Activated T-cell treated with anti-CD3 and anti-CD28 coated beads for 4 hours (primary cell): Measurements from ENCODE around the gene TDRD7.
"Not testable (repeated sequence)": the region's sequence is repeated elsewhere in the genome, so short reads cannot be mapped to it uniquely, and the experiment has no call there.

Source experiments
- DNase-seq: peaks from one replicate; pipeline ENCODE4 v3.0.0-alpha.2; 2020

TDRD7 gene

GRCh38 chr9:97480174-97480573, 68.3 kb downstream of the TDRD7 start:
- no peak for DNase-seq

- no peak for DNase-seq
These were observed 68.9 kb downstream of the TDRD7 start for GRCh38 chr9:97480749-97481148.

- no peak for DNase-seq
These were observed 72.2 kb downstream of the TDRD7 start for GRCh38 chr9:97484134-97484533.

GRCh38 chr9:97487107-97487506, 75.2 kb downstream of the TDRD7 start:
- DNase-seq, result no peak

GRCh38 chr9:97487861-97488260, 76.0 kb downstream of the TDRD7 start:
- DNase-seq, result no peak

- DNase-seq, result no peak
These were observed 79.5 kb downstream of the TDRD7 start for GRCh38 chr9:97491216-97491999.

- DNase-seq, result not testable (repeated sequence)
These were observed 85.9 kb downstream of the TDRD7 start for GRCh38 chr9:97497558-97498375.

GRCh38 chr9:97498846-97499245, 87.0 kb downstream of the TDRD7 start:
- not testable (repeated sequence) for DNase-seq

- no peak for DNase-seq
These were observed 88.4 kb downstream of the TDRD7 start for GRCh38 chr9:97500263-97500662.

- no peak for DNase-seq
These were observed 88.9 kb downstream of the TDRD7 start for GRCh38 chr9:97500765-97501176.

GRCh38 chr9:97501177-97501971, 89.5 kb downstream of the TDRD7 start, which contains the start of gene TMOD1:
TMOD1 (plus strand) TSS chr9:97501666; CDS start chr9:97524189, 22,523 bp downstream.
- DNase-seq, result peak; percentile 13

GRCh38 chr9:97501972-97502221, 90.0 kb downstream of the TDRD7 start:
- DNase-seq, result no peak

GRCh38 chr9:97502222-97502983, 90.5 kb downstream of the TDRD7 start:
- DNase-seq, result no peak

- DNase-seq, result no peak
These were observed 91.3 kb downstream of the TDRD7 start for GRCh38 chr9:97502984-97503861.

GRCh38 chr9:97503862-97504210, 91.9 kb downstream of the TDRD7 start:
- no peak for DNase-seq

GRCh38 chr9:97504381-97505216, 92.7 kb downstream of the TDRD7 start:
- DNase-seq, result no peak

- DNase-seq, result no peak
These were observed 93.9 kb downstream of the TDRD7 start for GRCh38 chr9:97505845-97506244.

GRCh38 chr9:97506306-97506705, 94.4 kb downstream of the TDRD7 start:
- no peak for DNase-seq

- DNase-seq, result no peak
These were observed 94.9 kb downstream of the TDRD7 start for GRCh38 chr9:97506787-97507186.

- no peak for DNase-seq
These were observed 95.6 kb downstream of the TDRD7 start for GRCh38 chr9:97507428-97507984.
